ENCODE results near the gene CTF1. TPM values are rescaled to one million over a fixed set of nuclear protein-coding genes. Genes with fewer than 3 reads are reported as not detected.
"Not testable (repeated sequence)": the region's sequence is repeated elsewhere in the genome, so short reads cannot be mapped to it uniquely, and the experiment has no call there.

CTF1 gene
- total and polyA plus RNA-seq, 7 experiments from 2014 or later: 0.17 to 0.54 (median 0.40) TPM; not detected in 3

- POLR2A ChIA-PET: no interaction called here
Measured at GRCh38 chr16:30885196-30885595, 11.2 kb upstream of the CTF1 start.

GRCh38 chr16:30886145-30886544 lies 10.3 kb upstream of the CTF1 start:
- peaks cover 0 to 31% (median 21%) of the 10 kb centered on the region in 5 donors for H3K36me3 Mint-ChIP-seq
- CTCF ChIA-PET: no interaction called here
- POLR2A ChIA-PET: no interaction called here

More at GRCh38 chr16:30885196-30885595, 11.2 kb upstream of the CTF1 start:
- Histone ChIP-seq H3K4me3 (ENCODE audit: low read length) (no peak overlapping the region), H3K36me3 (ENCODE audit: control insufficient read depth in 2 of 3, insufficient read depth in 3 of 3, low read length in 3 of 3) (peaks cover 0 to 66% (median 6%) of the 10 kb centered on the region in 3 experiments), H3K4me1 (ENCODE audit: control insufficient read depth in 2 of 2, insufficient read depth in 2 of 2, low read length in 2 of 2) (peaks cover 0 to 3% of the 10 kb centered on the region in 2 donors), H3K9me3 (ENCODE audit: control insufficient read depth in 2 of 3, low read length in 3 of 3) (no peaks in the 10 kb centered on the region), H3K27me3 (ENCODE audit: control insufficient read depth in 2 of 2, insufficient read depth in 2 of 2, low read length in 2 of 2) (no peaks in the 10 kb centered on the region), H3K27ac (ENCODE audit: low read depth, low read length) (no peak overlapping the region)
- peak overlapping the region in 4 of 9 donors; percentile 8 to 56 (median 45) for H3K27ac Mint-ChIP-seq
- intact Hi-C loops (cut with micrococcal nuclease): no loop called here
- ATAC-seq (no peak), DNase-seq (no peak)
- peaks cover 0 to 31% (median 21%) of the 10 kb centered on the region in 5 donors for H3K36me3 Mint-ChIP-seq
- no peak overlapping the region for H3K4me3 Mint-ChIP-seq
- CTCF ChIA-PET: no interaction called here
- H3K9me3 Mint-ChIP-seq: no peaks in the 10 kb centered on the region
- peaks cover 23 to 37% (median 26%) of the 10 kb centered on the region in 7 donors for H3K4me1 Mint-ChIP-seq
- no peaks in the 10 kb centered on the region for H3K27me3 Mint-ChIP-seq

GRCh38 chr16:30887927-30888326 lies 8.5 kb upstream of the CTF1 start:
- ChIA-PET CTCF (no interaction called here), POLR2A (no interaction called here)
- peaks cover 0 to 22% (median 14%) of the 10 kb centered on the region in 5 donors for H3K36me3 Mint-ChIP-seq
- Histone ChIP-seq H3K9me3 (ENCODE audit: control insufficient read depth in 2 of 3, low read length in 3 of 3) (no peaks in the 10 kb centered on the region), H3K27me3 (ENCODE audit: control insufficient read depth in 2 of 2, insufficient read depth in 2 of 2, low read length in 2 of 2) (no peaks in the 10 kb centered on the region), H3K4me3 (ENCODE audit: low read length) (no peak overlapping the region), H3K36me3 (ENCODE audit: control insufficient read depth in 2 of 3, insufficient read depth in 3 of 3, low read length in 3 of 3) (peaks cover 0 to 57% (median 6%) of the 10 kb centered on the region in 3 experiments), H3K4me1 (ENCODE audit: control insufficient read depth in 2 of 2, insufficient read depth in 2 of 2, low read length in 2 of 2) (peaks cover 7% of the 10 kb centered on the region in 2 donors), H3K27ac (ENCODE audit: low read depth, low read length) (no peak overlapping the region)
- H3K27ac Mint-ChIP-seq: no peak overlapping the region
- ATAC-seq: no peak
- H3K4me3 Mint-ChIP-seq: no peak overlapping the region
- H3K4me1 Mint-ChIP-seq: peaks cover 9 to 29% (median 26%) of the 10 kb centered on the region in 7 donors
- H3K27me3 Mint-ChIP-seq: no peaks in the 10 kb centered on the region
- no peak for DNase-seq
- intact Hi-C loops (cut with micrococcal nuclease): no loop called here
- H3K9me3 Mint-ChIP-seq: no peaks in the 10 kb centered on the region

More at GRCh38 chr16:30886145-30886544, 10.3 kb upstream of the CTF1 start:
- no peaks in the 10 kb centered on the region for H3K27me3 Mint-ChIP-seq
- Histone ChIP-seq H3K27ac (ENCODE audit: low read depth, low read length) (no peak overlapping the region), H3K4me1 (ENCODE audit: control insufficient read depth in 2 of 2, insufficient read depth in 2 of 2, low read length in 2 of 2) (peaks cover 0 to 3% of the 10 kb centered on the region in 2 donors), H3K9me3 (ENCODE audit: control insufficient read depth in 2 of 3, low read length in 3 of 3) (no peaks in the 10 kb centered on the region), H3K36me3 (ENCODE audit: control insufficient read depth in 2 of 3, insufficient read depth in 3 of 3, low read length in 3 of 3) (peaks cover 0 to 66% (median 6%) of the 10 kb centered on the region in 3 experiments), H3K27me3 (ENCODE audit: control insufficient read depth in 2 of 2, insufficient read depth in 2 of 2, low read length in 2 of 2) (no peaks in the 10 kb centered on the region), H3K4me3 (ENCODE audit: low read length) (no peak overlapping the region)
- DNase-seq: no peak
- H3K9me3 Mint-ChIP-seq: no peaks in the 10 kb centered on the region
- H3K4me3 Mint-ChIP-seq: no peak overlapping the region
- H3K27ac Mint-ChIP-seq: peak overlapping the region in 3 of 9 donors; percentile 16 to 61 (median 23)
- no peak for ATAC-seq
- intact Hi-C loops (cut with micrococcal nuclease): no loop called here
- peaks cover 21 to 35% (median 24%) of the 10 kb centered on the region in 7 donors for H3K4me1 Mint-ChIP-seq

- ChIA-PET CTCF (interaction anchor here (0.7 to 1.5 kb wide), 2 partner anchors 13 to 823 kb away, joined by 3 to 4 read pairs; no protein-coding TSS in a partner anchor), POLR2A (interaction anchor here (0.6 to 1.4 kb wide), 4 partner anchors 12 to 135 kb away, joined by 3 to 4 read pairs (median 4); no protein-coding TSS in a partner anchor)
- H3K27ac ChIP-seq (ENCODE audit: low read depth, low read length): no peak overlapping the region
- no peaks in the 10 kb centered on the region for H3K27me3 Mint-ChIP-seq
- H3K36me3 Mint-ChIP-seq: peaks cover 0 to 20% (median 12%) of the 10 kb centered on the region in 5 donors
- ATAC-seq: no peak
- H3K4me1 Mint-ChIP-seq: peaks cover 14 to 31% (median 29%) of the 10 kb centered on the region in 7 donors
- H3K9me3 ChIP-seq (ENCODE audit: control insufficient read depth in 2 of 3, low read length in 3 of 3): no peaks in the 10 kb centered on the region
- no peaks in the 10 kb centered on the region for H3K9me3 Mint-ChIP-seq
- H3K27ac Mint-ChIP-seq: peak overlapping the region in 3 of 9 donors; percentile 67 to 77 (median 67)
- intact Hi-C loops (cut with micrococcal nuclease): no loop called here
- DNase-seq: no peak
- peaks cover 13% of the 10 kb centered on the region in 2 donors for H3K4me1 ChIP-seq (ENCODE audit: control insufficient read depth in 2 of 2, insufficient read depth in 2 of 2, low read length in 2 of 2)
- no peaks in the 10 kb centered on the region for H3K27me3 ChIP-seq (ENCODE audit: control insufficient read depth in 2 of 2, insufficient read depth in 2 of 2, low read length in 2 of 2)
- H3K4me3 ChIP-seq (ENCODE audit: low read length): no peak overlapping the region
- no peak overlapping the region for H3K4me3 Mint-ChIP-seq
- H3K36me3 ChIP-seq (ENCODE audit: control insufficient read depth in 2 of 3, insufficient read depth in 3 of 3, low read length in 3 of 3): peaks cover 0 to 56% (median 6%) of the 10 kb centered on the region in 3 experiments
Measured at GRCh38 chr16:30888856-30889499, 7.4 kb upstream of the CTF1 start.

GRCh38 chr16:30889721-30890120 lies 6.7 kb upstream of the CTF1 start:
- Histone ChIP-seq H3K4me3 (ENCODE audit: low read length) (no peak overlapping the region), H3K9me3 (ENCODE audit: control insufficient read depth in 2 of 3, low read length in 3 of 3) (no peaks in the 10 kb centered on the region), H3K27ac (ENCODE audit: low read depth, low read length) (no peak overlapping the region), H3K27me3 (ENCODE audit: control insufficient read depth in 2 of 2, insufficient read depth in 2 of 2, low read length in 2 of 2) (no peaks in the 10 kb centered on the region), H3K4me1 (ENCODE audit: control insufficient read depth in 2 of 2, insufficient read depth in 2 of 2, low read length in 2 of 2) (peaks cover 13 to 17% of the 10 kb centered on the region in 2 donors), H3K36me3 (ENCODE audit: control insufficient read depth in 2 of 3, insufficient read depth in 3 of 3, low read length in 3 of 3) (peaks cover 0 to 48% (median 6%) of the 10 kb centered on the region in 3 experiments)
- Mint-ChIP-seq H3K4me3 (no peak overlapping the region), H3K27me3 (no peaks in the 10 kb centered on the region), H3K27ac (peak overlapping the region in 2 of 9 donors; percentile 14 to 18), H3K36me3 (peaks cover 0 to 19% (median 11%) of the 10 kb centered on the region in 5 donors), H3K9me3 (no peaks in the 10 kb centered on the region), H3K4me1 (peaks cover 13 to 36% (median 33%) of the 10 kb centered on the region in 7 donors)
- ChIA-PET POLR2A (interaction anchor here (0.6 to 1.6 kb wide), 4 partner anchors 12 to 155 kb away, joined by 3 to 5 read pairs (median 4); no protein-coding TSS in a partner anchor), CTCF (interaction anchor here (1.5 kb wide), 1 partner anchor 12 kb away, joined by 4 read pairs; no protein-coding TSS in a partner anchor)
- ATAC-seq: no peak
- intact Hi-C loops (cut with micrococcal nuclease): no loop called here
- no peak for DNase-seq

- Histone ChIP-seq H3K4me1 (ENCODE audit: control insufficient read depth in 2 of 2, insufficient read depth in 2 of 2, low read length in 2 of 2) (peaks cover 21 to 25% of the 10 kb centered on the region in 2 donors), H3K36me3 (ENCODE audit: control insufficient read depth in 2 of 3, insufficient read depth in 3 of 3, low read length in 3 of 3) (peaks cover 0 to 35% (median 6%) of the 10 kb centered on the region in 3 experiments)
- intact Hi-C loops (cut with micrococcal nuclease); H3K27ac ChIP-seq (ENCODE audit: low read depth, low read length); H3K9me3 Mint-ChIP-seq; H3K27me3 Mint-ChIP-seq; DNase-seq; H3K4me3 ChIP-seq (ENCODE audit: low read length); H3K27me3 ChIP-seq (ENCODE audit: control insufficient read depth in 2 of 2, insufficient read depth in 2 of 2, low read length in 2 of 2); CTCF ChIA-PET; ATAC-seq; H3K9me3 ChIP-seq (ENCODE audit: control insufficient read depth in 2 of 3, low read length in 3 of 3): not testable (repeated sequence)
- Mint-ChIP-seq H3K27ac (peak overlapping the region in 2 of 9 donors; percentile 60 to 64), H3K36me3 (peaks cover 0 to 15% (median 7%) of the 10 kb centered on the region in 5 donors), H3K4me1 (peaks cover 18 to 50% (median 46%) of the 10 kb centered on the region in 7 donors), H3K4me3 (peak overlapping the region in 8 of 10 donors; percentile 10 to 53 (median 32))
- POLR2A ChIA-PET: interaction anchor here (1.4 to 3.7 kb wide), 4 partner anchors 11 to 47 kb away, joined by 3 to 38 read pairs (median 10); no protein-coding TSS in a partner anchor
Measured at GRCh38 chr16:30891043-30891823, 5.2 kb upstream of the CTF1 start.

All from naive thymus-derived CD4-positive, alpha-beta T cell (primary cell).